Measurements from ENCODE around the gene KDM3A. TPM values are rescaled to one million over a fixed set of nuclear protein-coding genes. Genes with fewer than 3 reads are reported as not detected.

The KDM3A gene
- total and polyA plus RNA-seq, 12 donors: 16.7 to 54.6 (median 33.8) TPM

GRCh38 chr2:86414996-86415395 lies 26.2 kb upstream of the KDM3A start:
- intact Hi-C loops (cut with DNase I): no loop called here
- Histone ChIP-seq H3K4me1 (replicated peaks in 1 of 2) (no peaks in the 10 kb centered on the region), H3K27ac (no peak overlapping the region), H3K36me3 (replicated peaks in 1 of 2) (no peaks in the 10 kb centered on the region), H3K27me3 (no peaks in the 10 kb centered on the region), H3K4me3 (no peak overlapping the region), H3K9me3 (replicated peaks in 1 of 3) (no peaks in the 10 kb centered on the region)
- TF ChIP-seq CTCF (IDR thresholded peaks at IDR 0.05): no peak
- TF ChIP-seq POLR2A (IDR thresholded peaks at IDR 0.05): no peak
- WGBS, 4 donors: 68 to 73% (median 72%) methylated on average over 3 of the region's 3 CpGs
- DNase-seq: no peak

GRCh38 chr2:86416146-86416545 lies 25.0 kb upstream of the KDM3A start:
- TF ChIP-seq POLR2A (IDR thresholded peaks at IDR 0.05): no peak
- no peaks in the 10 kb centered on the region for H3K27me3 ChIP-seq
- no peaks in the 10 kb centered on the region for H3K9me3 ChIP-seq (replicated peaks in 1 of 3)
- intact Hi-C loops (cut with DNase I): no loop called here
- no peak for DNase-seq
- WGBS, 4 donors: 69 to 100% (median 80%) methylated on average over 2 of the region's 2 CpGs
- no peak overlapping the region for H3K4me3 ChIP-seq
- H3K27ac ChIP-seq: no peak overlapping the region
- no peaks in the 10 kb centered on the region for H3K4me1 ChIP-seq (replicated peaks in 1 of 2)
- H3K36me3 ChIP-seq (replicated peaks in 1 of 2): no peaks in the 10 kb centered on the region

GRCh38 chr2:86417961-86418360 lies 23.2 kb upstream of the KDM3A start:
- H3K36me3 ChIP-seq (replicated peaks in 1 of 2): no peaks in the 10 kb centered on the region
- no peak for DNase-seq
- intact Hi-C loops (cut with DNase I): no loop called here
- no peaks in the 10 kb centered on the region for H3K4me1 ChIP-seq (replicated peaks in 1 of 2)
- H3K27ac ChIP-seq: no peak overlapping the region
- H3K4me3 ChIP-seq: no peak overlapping the region
- no peaks in the 10 kb centered on the region for H3K9me3 ChIP-seq (replicated peaks in 1 of 3)
- TF ChIP-seq POLR2A (IDR thresholded peaks at IDR 0.05): no peak
- no peak for TF ChIP-seq CTCF (IDR thresholded peaks at IDR 0.05)
- 58 to 88% (median 72%) methylated on average over 1 of the region's 1 CpG for WGBS, 4 donors
- no peaks in the 10 kb centered on the region for H3K27me3 ChIP-seq

- no peaks in the 10 kb centered on the region for H3K4me1 ChIP-seq (replicated peaks in 1 of 2)
- no peak for DNase-seq
- no peak overlapping the region for H3K27ac ChIP-seq
- H3K9me3 ChIP-seq (replicated peaks in 1 of 3): no peaks in the 10 kb centered on the region
- WGBS, 4 donors: 80 to 88% (median 84%) methylated on average over 5 of the region's 5 CpGs
- TF ChIP-seq POLR2A (IDR thresholded peaks at IDR 0.05) (no peak), CTCF (IDR thresholded peaks at IDR 0.05) (no peak)
- H3K27me3 ChIP-seq: no peaks in the 10 kb centered on the region
- no peaks in the 10 kb centered on the region for H3K36me3 ChIP-seq (replicated peaks in 1 of 2)
- intact Hi-C loops (cut with DNase I): no loop called here
- H3K4me3 ChIP-seq: no peak overlapping the region
Measured at GRCh38 chr2:86420913-86421312, 20.3 kb upstream of the KDM3A start.

GRCh38 chr2:86426271-86426670 lies 14.9 kb upstream of the KDM3A start:
- DNase-seq: no peak
- Histone ChIP-seq H3K27me3 (no peaks in the 10 kb centered on the region), H3K27ac (no peak overlapping the region), H3K4me3 (no peak overlapping the region), H3K4me1 (replicated peaks in 1 of 2) (no peaks in the 10 kb centered on the region), H3K9me3 (replicated peaks in 1 of 3) (peaks cover 0 to 6% (median 0%) of the 10 kb centered on the region in 3 donors), H3K36me3 (replicated peaks in 1 of 2) (no peaks in the 10 kb centered on the region)
- 74 to 80% (median 78%) methylated on average over 4 of the region's 4 CpGs for WGBS, 4 donors
- no peak for TF ChIP-seq CTCF (IDR thresholded peaks at IDR 0.05)
- no peak for TF ChIP-seq POLR2A (IDR thresholded peaks at IDR 0.05)
- intact Hi-C loops (cut with DNase I): no loop called here
